HEK293 (cell line): ENCODE results near the gene TMSB4X.

Experiments used
- CTCF ChIP-seq: fragments of 450-650 bp; formaldehyde crosslinking; IDR thresholded peaks from 2 replicates; pipeline ENCODE4 v1.5.1; 2016; ENCODE audit warnings: missing biosample characterization, missing genetic modification characterization
- IKZF3 ChIP-seq: fragments of 450-650 bp; IDR thresholded peaks from 2 replicates; pipeline ENCODE4 v1.5.0; 2018; ENCODE audit warnings: missing biosample characterization, mild to moderate bottlenecking, missing genetic modification characterization, moderate library complexity
- PRDM1 ChIP-seq: fragments of 450-650 bp; formaldehyde crosslinking; IDR thresholded peaks from 2 replicates; pipeline ENCODE4; 2016; ENCODE audit warnings: missing biosample characterization, missing genetic modification characterization
- SETDB1 ChIP-seq: IDR thresholded peaks from one replicate; pipeline ENCODE4 v1.6.1; 2017; ENCODE audit warnings: mild to moderate bottlenecking, low read length, moderate library complexity, mixed read lengths; ENCODE audit not compliant: insufficient read length
- SP7 ChIP-seq: fragments of 450-650 bp; formaldehyde crosslinking; IDR thresholded peaks from 2 replicates; pipeline ENCODE4 v1.5.1; 2016; ENCODE audit warnings: missing biosample characterization, missing genetic modification characterization
- YY1 ChIP-seq: fragments of 450-650 bp; formaldehyde crosslinking; IDR thresholded peaks from 2 replicates; pipeline ENCODE4 v1.5.1; 2018; ENCODE audit warnings: missing biosample characterization, missing genetic modification characterization
- ZNF121 ChIP-seq: fragments of 450-650 bp; formaldehyde crosslinking; IDR thresholded peaks from 2 replicates; pipeline ENCODE4 v1.5.1; 2016; ENCODE audit warnings: missing biosample characterization, missing genetic modification characterization
- ZNF138 ChIP-seq: fragments of 450-650 bp; formaldehyde crosslinking; IDR thresholded peaks from 2 replicates; pipeline ENCODE4 v1.5.1; 2016; ENCODE audit warnings: missing biosample characterization, missing genetic modification characterization, borderline replicate concordance
- ZNF24 ChIP-seq: fragments of 450-650 bp; formaldehyde crosslinking; IDR thresholded peaks from 2 replicates; pipeline ENCODE4 v1.5.1; 2016; ENCODE audit warnings: missing biosample characterization, missing genetic modification characterization
- ZNF274 ChIP-seq, 2 experiments: fragments of 200-500 bp in 1 of 2; fragments of 450-650 bp in 1 of 2; sonication (Bioruptor generic) in 1 of 2; formaldehyde crosslinking in 1 of 2; IDR thresholded peaks; 2 replicates each; pipeline versions ENCODE4 v1.5.1 to v1.6.1; 2014 to 2016; ENCODE audit warnings: borderline replicate concordance in 1 of 2, inconsistent platforms in 1 of 2, low read length in 1 of 2, missing biosample characterization in 1 of 2, missing genetic modification characterization in 1 of 2
- ZNF354C ChIP-seq: fragments of 450-650 bp; formaldehyde crosslinking; IDR thresholded peaks from 2 replicates; pipeline ENCODE4 v1.5.1; 2016; ENCODE audit warnings: missing biosample characterization, missing genetic modification characterization, low read depth, borderline replicate concordance
- ZNF561 ChIP-seq: fragments of 450-650 bp; IDR thresholded peaks from 2 replicates; pipeline ENCODE4 v1.5.1; 2018; ENCODE audit warnings: missing biosample characterization, missing genetic modification characterization, borderline replicate concordance
- TF ChIP-seq, protein P1 (sequence below): fragments of 450-650 bp; IDR thresholded peaks from 2 replicates; pipeline ENCODE4 v1.5.1; 2018; ENCODE audit warnings: missing biosample characterization, missing genetic modification characterization
- TF ChIP-seq, protein P2 (sequence below): fragments of 450-650 bp; formaldehyde crosslinking; IDR thresholded peaks from 2 replicates; pipeline ENCODE4 v1.5.1; 2016; ENCODE audit warnings: missing biosample characterization, missing genetic modification characterization

GRCh38 chrX:12991575-12991974, 16.7 kb downstream of the TMSB4X start:
- TF ChIP-seq ZNF354C (no peak), SP7 (tag by site-specific recombination) (no peak), SETDB1 (no peak), CTCF (tag by site-specific recombination) (no peak), ZNF24 (tag by site-specific recombination) (no peak), ZNF274 (IDR thresholded peaks at IDR 0.05; ENCODE audit: low read length) (no peak), ZNF274 (tag by site-specific recombination; IDR thresholded peaks at IDR 0.05; ENCODE audit: borderline replicate concordance) (no peak), IKZF3 (no peak), ZNF561 (tag by site-specific recombination) (no peak), PRDM1 (tag by site-specific recombination) (no peak), YY1 (tag by site-specific recombination) (no peak), ZNF121 (tag by site-specific recombination) (no peak), ZNF138 (no peak)
- TF ChIP-seq, protein P1, sequence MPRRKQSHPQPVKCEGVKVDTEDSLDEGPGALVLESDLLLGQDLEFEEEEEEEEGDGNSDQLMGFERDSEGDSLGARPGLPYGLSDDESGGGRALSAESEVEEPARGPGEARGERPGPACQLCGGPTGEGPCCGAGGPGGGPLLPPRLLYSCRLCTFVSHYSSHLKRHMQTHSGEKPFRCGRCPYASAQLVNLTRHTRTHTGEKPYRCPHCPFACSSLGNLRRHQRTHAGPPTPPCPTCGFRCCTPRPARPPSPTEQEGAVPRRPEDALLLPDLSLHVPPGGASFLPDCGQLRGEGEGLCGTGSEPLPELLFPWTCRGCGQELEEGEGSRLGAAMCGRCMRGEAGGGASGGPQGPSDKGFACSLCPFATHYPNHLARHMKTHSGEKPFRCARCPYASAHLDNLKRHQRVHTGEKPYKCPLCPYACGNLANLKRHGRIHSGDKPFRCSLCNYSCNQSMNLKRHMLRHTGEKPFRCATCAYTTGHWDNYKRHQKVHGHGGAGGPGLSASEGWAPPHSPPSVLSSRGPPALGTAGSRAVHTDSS (tag by site-specific recombination) = no peak
- TF ChIP-seq, protein P2, sequence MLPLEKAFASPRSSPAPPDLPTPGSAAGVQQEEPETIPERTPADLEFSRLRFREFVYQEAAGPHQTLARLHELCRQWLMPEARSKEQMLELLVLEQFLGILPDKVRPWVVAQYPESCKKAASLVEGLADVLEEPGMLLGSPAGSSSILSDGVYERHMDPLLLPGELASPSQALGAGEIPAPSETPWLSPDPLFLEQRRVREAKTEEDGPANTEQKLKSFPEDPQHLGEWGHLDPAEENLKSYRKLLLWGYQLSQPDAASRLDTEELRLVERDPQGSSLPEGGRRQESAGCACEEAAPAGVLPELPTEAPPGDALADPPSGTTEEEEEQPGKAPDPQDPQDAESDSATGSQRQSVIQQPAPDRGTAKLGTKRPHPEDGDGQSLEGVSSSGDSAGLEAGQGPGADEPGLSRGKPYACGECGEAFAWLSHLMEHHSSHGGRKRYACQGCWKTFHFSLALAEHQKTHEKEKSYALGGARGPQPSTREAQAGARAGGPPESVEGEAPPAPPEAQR (tag by site-specific recombination) = no peak
